Omental fat pad (tissue), 4 donors: ENCODE measurements around the gene CALML6. TPM values are rescaled to one million over a fixed set of nuclear protein-coding genes. Genes with fewer than 3 reads are reported as not detected.

Experiments used
- ATAC-seq: fragments of 150-250 bp; one replicate; pipeline ENCODE4 v1.9.1; 2016; ENCODE audit warnings: mild to moderate bottlenecking, moderate library complexity; ENCODE audit not compliant: low FRiP score
- DNase-seq: peaks from one replicate; pipeline ENCODE4 v3.0.0-alpha.2; 2019; ENCODE audit warnings: low spot score
- total RNA-seq, 4 donors: library from RNA; depleted of rRNA; stranded (reverse); fragments of >200 nt; gene quantifications; one replicate each; pipeline ENCODE4 v1.1.0, GENCODE V29; 2016
- TF ChIP-seq, protein P1 (sequence below), 3 donors: fragments of 450-650 bp; IDR thresholded peaks; one replicate each; pipeline ENCODE4 v1.5.1; 2016 to 2017; ENCODE audit warnings: antibody characterized with exemption in 3 of 3, mild to moderate bottlenecking in 3 of 3, moderate library complexity in 2 of 3

The CALML6 gene
- total RNA-seq, 4 donors from 2014 or later = not detected

DNA sequence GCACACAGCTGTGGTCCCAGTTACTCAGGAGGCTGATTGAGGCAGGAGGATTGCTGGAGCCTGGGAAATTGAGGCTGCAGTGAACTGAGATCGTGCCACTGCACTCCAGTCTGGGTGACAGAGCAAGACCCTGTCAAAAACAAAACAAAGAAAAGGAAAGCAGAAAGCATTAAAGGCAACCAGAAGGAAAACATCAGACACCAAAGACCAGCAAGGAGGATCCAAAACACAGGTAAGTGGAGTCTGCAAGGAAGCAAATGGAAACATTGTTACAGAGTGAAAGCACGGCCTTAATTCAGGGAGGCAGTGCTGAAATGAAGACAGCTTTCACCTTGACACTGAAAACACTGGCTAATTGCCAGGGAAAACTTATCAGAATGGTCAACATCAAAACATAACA is 47.7 kb downstream of the CALML6 start:
- TF ChIP-seq, protein P1, sequence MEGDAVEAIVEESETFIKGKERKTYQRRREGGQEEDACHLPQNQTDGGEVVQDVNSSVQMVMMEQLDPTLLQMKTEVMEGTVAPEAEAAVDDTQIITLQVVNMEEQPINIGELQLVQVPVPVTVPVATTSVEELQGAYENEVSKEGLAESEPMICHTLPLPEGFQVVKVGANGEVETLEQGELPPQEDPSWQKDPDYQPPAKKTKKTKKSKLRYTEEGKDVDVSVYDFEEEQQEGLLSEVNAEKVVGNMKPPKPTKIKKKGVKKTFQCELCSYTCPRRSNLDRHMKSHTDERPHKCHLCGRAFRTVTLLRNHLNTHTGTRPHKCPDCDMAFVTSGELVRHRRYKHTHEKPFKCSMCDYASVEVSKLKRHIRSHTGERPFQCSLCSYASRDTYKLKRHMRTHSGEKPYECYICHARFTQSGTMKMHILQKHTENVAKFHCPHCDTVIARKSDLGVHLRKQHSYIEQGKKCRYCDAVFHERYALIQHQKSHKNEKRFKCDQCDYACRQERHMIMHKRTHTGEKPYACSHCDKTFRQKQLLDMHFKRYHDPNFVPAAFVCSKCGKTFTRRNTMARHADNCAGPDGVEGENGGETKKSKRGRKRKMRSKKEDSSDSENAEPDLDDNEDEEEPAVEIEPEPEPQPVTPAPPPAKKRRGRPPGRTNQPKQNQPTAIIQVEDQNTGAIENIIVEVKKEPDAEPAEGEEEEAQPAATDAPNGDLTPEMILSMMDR (IDR thresholded peaks at IDR 0.05) = no peak
- ATAC-seq (no peak), DNase-seq (no peak)

DNA sequence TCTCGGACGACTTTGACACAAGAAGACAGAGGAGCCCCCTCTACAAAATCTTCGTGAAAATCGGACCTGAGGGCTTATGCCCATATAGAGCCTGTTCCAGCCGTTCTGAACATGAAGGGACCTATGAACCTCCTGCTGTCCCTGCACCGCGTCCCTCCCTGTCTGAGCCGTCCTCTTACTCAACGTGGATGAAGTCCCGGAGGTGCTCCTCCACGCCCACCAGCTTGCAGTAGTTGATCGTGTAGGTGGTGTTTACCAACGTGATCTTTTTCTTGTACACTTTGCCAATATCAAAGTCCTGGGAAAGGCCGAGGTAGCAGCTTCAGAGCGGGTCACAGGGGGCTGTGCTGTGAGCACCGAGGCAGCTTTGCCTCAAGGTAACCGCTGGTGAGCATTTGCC is 48.5 kb downstream of the CALML6 start:
- TF ChIP-seq, protein P1 (IDR thresholded peaks at IDR 0.05) = no peak
- no peak for DNase-seq
- ATAC-seq = no peak

DNA sequence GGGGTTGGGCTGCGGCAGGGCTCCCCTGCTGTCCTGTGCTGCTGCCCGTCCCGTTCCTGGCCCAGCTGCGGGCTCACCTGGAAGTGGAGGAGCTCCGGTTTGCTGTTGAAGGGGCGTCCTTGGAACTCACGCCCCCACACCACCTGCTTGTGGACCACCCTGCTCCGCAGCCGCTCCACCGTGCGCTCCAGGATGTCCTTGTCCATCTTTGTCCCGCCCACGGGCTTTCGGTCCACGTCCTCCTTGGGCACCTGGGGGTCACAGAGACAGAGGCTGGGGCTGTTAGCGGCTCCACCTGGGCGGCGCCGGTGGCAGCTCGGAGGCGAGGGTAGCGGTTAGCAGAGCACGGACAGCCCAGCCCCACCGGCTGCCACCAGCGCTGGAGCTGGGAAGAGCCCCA is 49.8 kb downstream of the CALML6 start:
- no peak for DNase-seq
- ATAC-seq = no peak
- TF ChIP-seq, protein P1 (IDR thresholded peaks at IDR 0.05) = no peak

GRCh38 chr1:1965546-1965945 is 50.5 kb downstream of the CALML6 start:
- TF ChIP-seq, protein P1 (IDR thresholded peaks at IDR 0.05) = no peak
- ATAC-seq (no peak), DNase-seq (no peak)

DNA sequence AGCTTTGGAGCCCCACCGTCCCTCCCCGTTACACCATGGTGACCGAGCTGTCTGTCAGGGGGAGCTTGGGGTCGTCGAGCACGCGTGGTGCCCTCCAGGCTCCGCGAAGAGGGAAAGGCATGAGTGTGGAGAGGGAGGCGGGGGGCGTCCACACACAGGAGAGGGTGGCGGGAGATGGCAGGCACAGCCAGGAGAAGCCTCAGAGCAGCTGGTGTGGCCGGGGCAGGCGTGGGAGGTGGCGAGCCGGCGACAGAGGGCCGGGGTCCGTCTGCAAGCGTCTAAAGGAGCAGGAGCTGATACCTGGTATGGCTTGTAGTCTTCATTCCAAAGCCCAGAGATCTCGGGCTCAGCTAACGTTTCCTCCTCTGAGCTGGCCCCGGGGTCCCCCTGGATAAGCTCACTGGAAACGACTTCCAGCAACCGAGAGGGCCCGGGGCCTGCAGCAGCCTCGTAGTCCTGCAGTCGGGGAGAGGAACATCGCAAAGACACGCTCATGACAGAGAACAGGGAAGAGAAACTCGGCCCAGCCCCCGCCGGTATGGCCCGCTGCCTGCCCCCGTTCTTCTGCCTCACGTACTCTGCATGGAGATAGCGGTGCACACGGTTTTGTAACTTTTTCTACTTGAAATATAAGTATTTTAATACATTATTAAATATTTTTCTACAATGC is 51.1 kb downstream of the CALML6 start:
- ATAC-seq (no peak), DNase-seq (no peak)
- TF ChIP-seq, protein P1 (IDR thresholded peaks at IDR 0.05) = no peak

Other genes with a start within 250 kb of the CALML6 start
- gene SLC35E2B, start 222.5 kb upstream of the CALML6 start, total RNA-seq = 10 to 100 TPM; 22.1 to 52.9 (median 36.0) TPM
- gene CDK11A, start 190.9 kb upstream of the CALML6 start, total RNA-seq = 10 to 100 TPM; 25.0 to 77.7 (median 39.0) TPM
- 100 to 1,000 TPM in 3 of 4 donors, 10 to 100 TPM in 1; 97.2 to 136 (median 114) TPM for gene NADK, start 136.8 kb upstream of the CALML6 start, total RNA-seq
- gene GNB1, start 24.2 kb upstream of the CALML6 start, total RNA-seq = 100 to 1,000 TPM; 104 to 175 (median 152) TPM
- 1 to 10 TPM in 3 of 4 donors, under 1 TPM in 1; 0.74 to 5.7 (median 3.5) TPM for gene TMEM52, start 4.0 kb downstream of the CALML6 start, total RNA-seq
- under 1 TPM in 1 of 4 donors, not detected in 3; 0.24 TPM for gene CFAP74, start 88.5 kb downstream of the CALML6 start, total RNA-seq
- gene GABRD, start 104.1 kb downstream of the CALML6 start, total RNA-seq = not detected
- gene PRKCZ, start 135.2 kb downstream of the CALML6 start, total RNA-seq = 1 to 10 TPM; 2.5 to 8.1 (median 2.6) TPM